Activated naive CD4-positive, alpha-beta T cell treated with anti-CD3 and anti-CD28 coated beads, Interleukin-2, amount 50 U/mL, for 16 hours (primary cell): ENCODE data around the gene BSN.
"Not testable (repeated sequence)": the region's sequence is repeated elsewhere in the genome, so short reads cannot be mapped to it uniquely, and the experiment has no call there.

Experiments used
- DNase-seq: peaks from one replicate; pipeline ENCODE4 v3.0.0-alpha.2; 2020

Gene BSN

GRCh38 chr3:49535971-49536874 lies 18.1 kb upstream of the BSN start:
- no peak for DNase-seq

GRCh38 chr3:49536875-49537533 lies 17.3 kb upstream of the BSN start:
- no peak for DNase-seq

- peak; percentile 89 for DNase-seq
These were observed 14.4 kb upstream of the BSN start for GRCh38 chr3:49539659-49540560.

- DNase-seq = no peak
These were observed 2.2 kb upstream of the BSN start for GRCh38 chr3:49552087-49552486.

GRCh38 chr3:49553324-49553691 lies 969 bp upstream of the BSN start:
- DNase-seq = no peak

- no peak for DNase-seq
These were observed 472 bp downstream of the BSN start for GRCh38 chr3:49554633-49555265.

GRCh38 chr3:49556500-49557275 lies 2.4 kb downstream of the BSN start:
- no peak for DNase-seq

- DNase-seq = no peak
These were observed 8.8 kb downstream of the BSN start for GRCh38 chr3:49563040-49563578.

GRCh38 chr3:49563766-49564165 lies 9.5 kb downstream of the BSN start:
- no peak for DNase-seq

GRCh38 chr3:49566312-49566711 lies 12.0 kb downstream of the BSN start:
- DNase-seq = no peak

GRCh38 chr3:49567406-49567805 lies 13.1 kb downstream of the BSN start:
- DNase-seq = no peak

GRCh38 chr3:49568965-49569364 lies 14.7 kb downstream of the BSN start:
- no peak for DNase-seq

GRCh38 chr3:49570028-49570654 lies 15.9 kb downstream of the BSN start:
- no peak for DNase-seq

GRCh38 chr3:49582177-49582576 lies 27.9 kb downstream of the BSN start:
- no peak for DNase-seq

GRCh38 chr3:49585261-49585755 lies 31.0 kb downstream of the BSN start:
- DNase-seq = not testable (repeated sequence)

- no peak for DNase-seq
These were observed 37.3 kb downstream of the BSN start for GRCh38 chr3:49591615-49592014.

- DNase-seq = no peak
These were observed 38.8 kb downstream of the BSN start for GRCh38 chr3:49593041-49593440.

GRCh38 chr3:49600781-49601180 lies 46.5 kb downstream of the BSN start:
- DNase-seq = no peak

GRCh38 chr3:49601358-49602048 lies 47.2 kb downstream of the BSN start:
- no peak for DNase-seq

GRCh38 chr3:49602049-49602554 lies 47.8 kb downstream of the BSN start:
- DNase-seq = no peak
